GM19463 (cell line): Measurements from ENCODE around the gene CYP11A1.
"Not testable (repeated sequence)": the region's sequence is repeated elsewhere in the genome, so short reads cannot be mapped to it uniquely, and the experiment has no call there.

Experiments used
- ATAC-seq: cut with Tn5 transposase; IDR thresholded peaks from one replicate; pipeline ENCODE4 v1.9.1; 2021; ENCODE audit warnings: mild to moderate bottlenecking, moderate library complexity; ENCODE audit not compliant: unreplicated experiment

CYP11A1 gene

DNA sequence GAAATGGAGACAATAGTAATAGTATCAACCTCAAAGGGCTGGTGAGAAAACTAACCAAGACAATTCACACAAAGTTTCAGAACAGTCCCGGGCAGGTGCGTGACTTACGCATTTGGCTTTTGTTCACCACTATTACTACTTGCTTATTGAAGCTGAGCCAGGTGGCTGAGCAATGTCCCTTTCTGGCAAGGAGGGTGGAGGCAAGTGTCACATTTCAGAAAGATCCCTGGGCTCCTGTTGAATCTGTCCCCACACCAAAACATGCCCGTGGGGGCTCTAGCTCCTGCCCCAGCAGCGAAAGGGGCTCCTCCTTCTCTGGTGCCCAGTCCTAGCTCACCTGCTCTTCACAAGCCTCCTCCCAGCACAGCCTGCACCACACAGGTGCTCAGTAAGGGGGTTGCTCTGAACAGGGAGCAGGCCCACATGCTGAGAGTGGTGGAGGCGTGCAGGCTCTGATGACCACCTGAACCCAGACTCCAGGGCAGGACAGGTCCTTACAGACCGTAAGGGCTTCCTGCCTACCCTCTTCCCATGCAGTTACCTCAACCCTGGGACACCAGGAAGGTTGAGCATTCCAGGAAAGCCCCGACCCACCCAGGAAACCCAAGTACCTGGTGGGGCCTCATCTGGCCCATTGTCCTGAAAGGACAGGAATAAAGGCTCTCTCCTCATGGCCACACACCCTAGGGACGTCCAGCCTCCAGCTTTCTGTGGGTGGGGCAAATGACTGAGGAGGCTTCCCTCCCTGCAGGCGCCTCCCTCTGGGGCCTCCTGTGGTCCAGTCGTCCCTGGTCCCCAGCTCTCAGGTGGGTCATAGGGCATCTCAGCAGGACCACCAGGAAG, 33.7 kb upstream of the CYP11A1 start:
- ATAC-seq: no peak

DNA sequence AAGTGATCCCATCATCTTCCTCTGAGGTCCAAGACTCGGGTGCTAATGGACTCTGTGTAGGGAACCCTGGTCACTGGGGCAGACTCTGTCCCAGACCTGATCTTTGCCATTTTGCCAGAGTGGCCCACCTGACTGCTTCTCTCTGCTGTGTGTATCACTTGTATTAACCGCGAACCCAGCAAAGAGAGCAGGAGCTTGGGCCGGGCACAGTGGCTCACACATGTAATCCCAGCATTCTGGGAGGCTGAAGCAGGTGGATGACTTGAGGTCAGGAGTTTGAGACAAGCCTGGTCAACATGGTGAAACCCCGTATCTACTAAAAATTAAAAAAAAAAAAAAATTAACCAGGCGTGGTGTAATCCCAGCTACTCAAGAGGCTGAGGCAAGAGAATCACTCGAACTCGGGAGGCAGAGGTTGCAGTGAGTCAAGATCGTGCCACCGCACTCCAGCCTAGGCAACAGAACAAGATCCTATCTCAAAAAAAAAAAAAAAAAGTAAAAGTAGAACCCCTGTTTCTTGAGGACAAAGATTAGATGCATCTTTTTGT, 32.9 kb upstream of the CYP11A1 start:
- ATAC-seq: no peak

DNA sequence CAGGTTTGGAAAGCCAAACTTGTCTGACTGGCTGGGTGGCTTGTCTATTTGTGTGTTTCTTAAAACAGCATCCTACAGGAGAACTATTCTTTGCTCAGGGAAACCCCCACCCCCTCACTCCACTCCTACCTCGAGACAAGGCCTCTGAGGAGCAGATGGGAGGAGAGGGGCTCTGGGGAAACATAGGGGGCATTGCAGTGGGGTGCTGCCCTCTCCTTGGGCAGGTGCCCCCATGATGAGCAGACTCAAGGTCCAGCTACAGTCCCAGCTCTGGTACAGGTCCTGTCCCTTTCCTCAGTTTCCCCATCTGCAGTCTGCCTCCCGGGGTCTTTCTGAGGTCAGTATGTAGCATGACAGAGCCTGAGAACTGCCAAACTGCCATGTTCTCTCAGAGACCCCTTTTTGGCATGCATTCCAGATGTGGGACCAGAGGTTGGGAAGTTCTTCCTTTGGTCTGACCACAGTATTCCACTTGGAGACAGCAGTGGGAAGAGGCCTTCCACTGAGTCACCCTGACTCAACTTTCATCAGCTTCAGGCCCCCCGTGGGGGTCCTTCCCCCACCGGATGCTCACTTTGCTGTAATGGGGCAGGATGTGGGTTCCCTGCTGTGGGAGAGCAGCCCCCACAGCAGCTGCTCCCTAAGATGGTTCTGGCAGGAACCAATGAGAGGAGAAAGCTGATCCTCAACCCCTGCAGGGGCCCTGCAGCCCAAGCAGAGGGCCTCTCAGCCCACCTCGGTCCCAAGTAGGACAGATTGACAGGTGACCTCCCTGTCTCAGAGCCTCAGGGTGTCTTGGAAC, 32.3 kb upstream of the CYP11A1 start:
- no peak for ATAC-seq

DNA sequence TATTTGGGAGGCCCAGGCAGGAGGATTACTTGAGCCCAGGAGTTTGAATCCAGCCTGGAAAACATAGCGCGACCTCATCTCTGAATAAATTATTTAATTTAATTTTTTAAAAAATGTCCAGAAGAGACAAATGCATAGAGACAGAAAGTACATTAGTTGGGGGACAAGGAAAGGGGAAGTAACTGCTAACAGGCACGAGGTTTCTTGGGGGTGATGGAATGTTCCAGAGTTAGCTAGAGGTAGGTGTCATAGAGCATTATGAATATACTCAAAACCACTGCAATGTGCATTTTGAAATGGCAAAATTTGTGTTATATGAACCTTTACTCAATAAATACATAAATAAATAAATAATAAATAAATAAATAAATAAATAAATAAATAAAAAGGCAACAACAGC, 31.7 kb upstream of the CYP11A1 start:
- ATAC-seq: no peak

DNA sequence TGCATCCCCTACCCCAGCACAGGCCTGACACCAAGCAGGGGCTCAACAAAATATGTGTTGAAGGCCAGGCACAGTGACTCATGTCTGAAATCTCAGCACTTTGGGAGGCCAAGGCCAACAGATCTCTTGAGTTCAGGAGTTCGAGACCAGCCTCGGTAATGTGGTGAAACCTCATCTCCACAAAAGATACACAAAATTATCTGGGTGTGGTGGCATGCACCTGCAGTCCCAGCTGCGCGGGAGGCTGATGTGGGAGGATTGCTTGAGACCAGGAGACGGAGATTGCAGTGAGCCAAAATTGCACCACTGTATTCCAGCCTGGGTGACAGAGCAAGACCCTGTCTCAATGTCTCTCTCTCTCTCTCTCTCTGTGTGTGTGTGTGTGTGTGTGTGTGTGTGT, 30.7 kb upstream of the CYP11A1 start:
- no peak for ATAC-seq

DNA sequence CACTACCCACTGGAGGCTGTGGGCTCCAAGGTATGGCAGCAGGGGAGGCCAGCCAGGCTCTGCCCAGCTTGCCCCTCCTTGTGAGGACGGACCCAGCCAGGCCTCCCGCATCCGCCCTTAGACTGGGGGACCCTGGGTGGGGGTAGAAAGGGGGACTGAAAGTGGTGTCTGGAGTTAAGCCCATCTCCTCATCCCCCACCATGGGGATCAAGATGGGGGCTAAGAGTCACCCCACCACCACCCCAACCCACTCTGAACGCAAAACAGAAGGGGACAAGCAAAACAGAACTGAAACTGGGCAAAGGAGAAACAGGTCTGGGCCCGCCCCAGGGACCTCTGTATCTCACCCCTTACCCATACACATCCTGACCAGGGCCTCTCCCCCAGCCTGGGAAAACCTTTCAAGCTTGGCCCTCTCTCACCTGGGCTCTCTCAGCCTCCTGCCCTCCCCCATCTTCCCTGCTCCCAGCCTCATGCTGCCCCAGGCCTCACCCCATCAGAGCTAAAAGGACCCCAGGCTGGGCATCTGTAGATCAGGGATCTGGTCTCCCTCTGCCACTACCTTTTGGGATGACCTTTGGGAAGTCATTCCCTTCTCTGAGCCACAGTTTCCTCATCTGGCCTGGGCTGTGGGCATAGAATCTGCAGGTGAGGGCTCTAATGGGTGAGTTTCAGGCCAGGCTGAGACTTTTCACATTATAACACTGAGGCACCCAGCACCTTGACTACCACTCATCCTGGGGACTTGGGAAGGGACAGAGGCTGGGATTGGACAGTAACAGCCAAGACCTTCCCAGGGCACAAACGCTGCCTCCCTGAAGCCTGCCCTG, 30.0 kb upstream of the CYP11A1 start:
- ATAC-seq: no peak

DNA sequence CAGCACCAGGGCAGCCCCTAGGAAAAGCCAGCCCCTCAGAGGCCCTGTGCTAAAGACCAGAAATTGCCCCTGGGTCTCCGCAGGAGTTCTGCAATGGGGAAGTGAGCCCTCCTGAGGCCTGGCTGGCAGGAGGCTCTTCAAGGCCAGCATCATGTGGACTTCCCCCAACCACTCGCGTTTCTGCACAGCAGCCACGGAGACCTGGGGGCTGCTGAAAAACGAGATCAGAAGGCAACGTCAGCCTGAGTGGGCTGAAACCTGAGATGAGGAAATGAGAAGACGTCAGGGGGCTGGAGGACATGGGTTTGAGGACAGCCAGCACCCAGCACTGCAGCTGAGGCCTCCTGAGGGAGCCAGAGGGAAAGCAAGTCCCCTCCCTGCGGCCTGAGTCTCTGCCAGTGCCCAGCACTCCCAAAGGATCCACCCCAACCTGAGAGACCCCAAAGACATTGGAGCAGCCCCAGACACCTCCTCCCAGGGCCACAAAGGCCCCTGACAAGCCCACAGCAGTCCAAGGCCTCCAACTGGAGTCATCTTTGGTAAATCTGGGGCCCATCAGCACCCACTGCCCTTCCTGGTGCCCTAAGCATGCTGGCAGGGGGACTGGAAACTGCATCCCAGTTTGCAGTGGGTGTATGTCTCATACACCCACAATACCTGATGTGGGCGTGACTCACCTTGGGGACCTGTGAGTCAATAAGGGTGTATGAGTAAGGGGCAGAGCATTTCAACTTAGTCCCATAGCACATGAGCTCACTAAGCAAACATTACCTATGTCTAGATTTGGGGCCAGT, 29.2 kb upstream of the CYP11A1 start:
- peak; percentile 30 for ATAC-seq

DNA sequence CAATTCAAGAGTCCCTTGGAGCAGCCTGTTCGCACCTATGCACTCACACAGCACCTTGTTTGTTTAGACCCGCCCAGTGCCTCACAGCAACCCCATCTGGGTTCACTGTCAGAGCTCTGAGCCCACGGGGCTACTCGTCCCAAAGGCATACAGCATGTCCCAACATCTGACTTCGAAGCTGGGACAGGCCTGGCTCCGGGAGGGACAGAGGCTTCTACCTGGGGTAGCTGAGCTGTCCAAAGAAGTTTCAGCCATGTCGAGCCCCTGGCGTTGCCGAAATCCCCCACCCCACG, 28.6 kb upstream of the CYP11A1 start:
- no peak for ATAC-seq

DNA sequence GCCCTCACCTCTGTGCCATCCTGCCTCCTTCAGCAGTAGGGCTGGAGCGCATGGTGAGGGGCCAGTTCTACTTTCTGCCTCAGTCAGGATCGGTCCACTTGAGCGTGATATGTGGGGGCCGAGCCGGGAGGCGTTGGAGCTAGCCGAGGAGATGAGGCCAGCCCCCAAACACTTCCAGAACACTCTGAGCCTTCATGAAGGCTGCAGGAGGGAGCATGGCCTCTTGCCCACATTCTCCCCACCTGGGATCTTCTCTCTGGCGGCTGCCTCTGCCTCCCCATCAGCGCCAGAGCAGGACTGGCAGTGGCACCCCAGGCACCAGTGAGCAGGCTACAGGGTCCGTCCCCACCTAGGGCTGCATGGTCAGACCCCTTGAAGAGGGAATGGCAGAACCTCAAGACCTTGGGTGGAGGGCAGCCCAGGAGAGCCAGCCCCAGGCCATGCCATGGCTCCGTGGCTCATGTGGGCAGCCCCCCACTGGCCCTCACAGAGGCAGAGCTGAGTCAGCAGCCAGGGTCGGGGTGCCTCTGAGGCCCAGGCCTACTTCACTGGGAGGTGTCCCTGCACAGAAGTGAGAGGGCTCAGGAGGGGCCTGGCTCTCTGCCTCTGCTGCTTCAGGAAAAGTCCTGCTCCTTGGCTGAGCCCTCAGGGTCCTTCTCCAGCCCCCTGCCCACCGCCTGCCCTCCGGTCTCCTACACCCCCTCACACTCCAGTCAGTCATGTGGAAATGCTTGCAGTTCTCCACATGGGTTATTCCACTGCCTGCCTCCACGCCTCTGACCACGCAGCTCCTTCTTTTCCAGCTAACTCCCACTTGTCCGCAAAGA, 28.1 kb upstream of the CYP11A1 start:
- no peak for ATAC-seq

DNA sequence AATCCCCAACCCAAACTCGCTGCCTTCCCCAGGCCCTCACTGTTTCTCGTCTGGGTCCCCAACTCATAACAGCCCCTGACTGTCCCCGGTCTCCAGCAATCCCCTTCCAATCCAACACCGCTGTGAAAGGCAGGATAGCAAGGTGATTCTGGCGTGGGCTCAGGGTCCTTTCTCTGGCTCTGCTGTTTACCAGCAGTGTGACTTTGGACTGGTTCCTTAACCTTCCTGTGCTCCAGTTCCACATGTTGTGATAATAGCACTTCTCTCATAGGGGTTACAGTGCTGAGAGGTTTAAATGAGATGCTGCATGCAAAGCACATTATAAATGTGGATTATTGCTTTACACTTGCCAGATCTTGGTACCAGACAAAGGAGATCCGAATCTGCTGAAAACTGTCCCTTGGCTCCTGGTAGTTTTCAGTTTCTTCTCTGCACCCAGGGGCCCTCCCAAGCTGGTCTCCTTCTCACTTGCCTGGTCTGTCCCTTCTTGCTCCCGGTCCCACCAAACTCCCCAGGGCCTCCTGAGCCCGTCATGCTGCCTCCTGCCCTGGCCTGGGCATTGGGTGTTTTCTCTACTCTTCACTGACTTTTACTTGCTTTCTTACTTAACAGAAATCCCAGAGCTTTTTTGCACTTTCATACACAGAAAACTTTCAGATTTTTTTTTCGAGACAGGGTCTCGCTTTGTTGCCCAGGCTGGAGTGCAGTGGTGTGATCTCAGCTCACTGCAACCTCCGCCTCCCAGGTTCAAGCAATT, 26.8 kb upstream of the CYP11A1 start:
- no peak for ATAC-seq

DNA sequence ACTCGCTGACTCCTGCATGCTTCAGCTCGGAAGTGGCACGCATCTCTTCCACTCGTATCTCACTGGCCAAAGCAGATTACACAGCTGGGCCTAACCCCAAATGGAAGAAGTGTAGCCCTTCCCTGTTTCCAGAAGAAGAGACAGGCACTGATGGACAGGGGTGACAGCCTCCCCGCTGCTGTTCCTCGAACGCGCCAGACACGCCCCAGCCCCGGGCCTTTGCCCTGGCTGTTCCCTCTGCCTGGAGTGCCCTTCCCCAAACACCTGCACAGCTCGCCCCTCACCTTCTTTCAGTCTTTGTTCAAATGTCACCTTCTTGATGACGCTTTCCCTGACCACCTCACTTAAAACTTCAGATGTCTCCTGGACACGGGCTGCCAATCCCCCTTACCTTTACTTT, 26.0 kb upstream of the CYP11A1 start:
- no peak for ATAC-seq

DNA sequence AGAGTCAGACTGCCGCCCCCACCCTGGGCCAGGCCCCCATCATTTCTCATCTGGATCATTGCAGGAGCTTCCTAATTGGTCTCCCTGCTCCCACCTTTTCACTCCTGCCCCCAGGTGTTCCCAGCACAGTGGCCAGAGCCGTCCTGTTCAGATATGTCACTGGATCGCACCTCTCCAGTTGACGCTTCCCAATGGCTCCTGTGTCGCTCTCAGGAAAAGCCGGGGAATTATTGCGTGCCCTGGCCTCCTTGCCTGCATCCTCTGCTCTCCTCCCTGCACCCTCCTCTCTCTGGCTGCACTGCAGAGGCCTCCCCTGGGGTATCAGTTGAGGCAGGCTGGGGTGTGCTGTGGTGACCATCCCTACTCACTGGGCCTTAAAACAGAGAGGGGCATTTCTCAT, 25.5 kb upstream of the CYP11A1 start:
- ATAC-seq: no peak

DNA sequence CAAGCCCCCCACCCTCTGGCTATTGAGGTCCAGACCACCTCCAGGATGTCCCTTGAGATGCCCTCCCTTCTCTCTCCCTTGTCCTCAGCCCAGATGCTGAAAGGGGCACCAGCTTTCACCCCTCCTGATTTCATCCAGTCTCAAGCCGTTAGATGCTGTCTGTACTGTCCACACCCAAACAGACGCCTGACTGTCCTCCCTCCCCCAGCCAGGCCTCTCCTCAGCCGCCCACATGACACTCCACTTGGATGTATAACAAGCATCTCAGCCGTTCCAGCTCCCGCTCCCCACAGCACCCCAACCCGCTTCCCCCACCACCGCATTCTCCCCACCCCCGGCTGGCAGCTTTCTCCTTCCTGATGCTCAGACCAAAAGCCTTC, 25.0 kb upstream of the CYP11A1 start:
- no peak for ATAC-seq

DNA sequence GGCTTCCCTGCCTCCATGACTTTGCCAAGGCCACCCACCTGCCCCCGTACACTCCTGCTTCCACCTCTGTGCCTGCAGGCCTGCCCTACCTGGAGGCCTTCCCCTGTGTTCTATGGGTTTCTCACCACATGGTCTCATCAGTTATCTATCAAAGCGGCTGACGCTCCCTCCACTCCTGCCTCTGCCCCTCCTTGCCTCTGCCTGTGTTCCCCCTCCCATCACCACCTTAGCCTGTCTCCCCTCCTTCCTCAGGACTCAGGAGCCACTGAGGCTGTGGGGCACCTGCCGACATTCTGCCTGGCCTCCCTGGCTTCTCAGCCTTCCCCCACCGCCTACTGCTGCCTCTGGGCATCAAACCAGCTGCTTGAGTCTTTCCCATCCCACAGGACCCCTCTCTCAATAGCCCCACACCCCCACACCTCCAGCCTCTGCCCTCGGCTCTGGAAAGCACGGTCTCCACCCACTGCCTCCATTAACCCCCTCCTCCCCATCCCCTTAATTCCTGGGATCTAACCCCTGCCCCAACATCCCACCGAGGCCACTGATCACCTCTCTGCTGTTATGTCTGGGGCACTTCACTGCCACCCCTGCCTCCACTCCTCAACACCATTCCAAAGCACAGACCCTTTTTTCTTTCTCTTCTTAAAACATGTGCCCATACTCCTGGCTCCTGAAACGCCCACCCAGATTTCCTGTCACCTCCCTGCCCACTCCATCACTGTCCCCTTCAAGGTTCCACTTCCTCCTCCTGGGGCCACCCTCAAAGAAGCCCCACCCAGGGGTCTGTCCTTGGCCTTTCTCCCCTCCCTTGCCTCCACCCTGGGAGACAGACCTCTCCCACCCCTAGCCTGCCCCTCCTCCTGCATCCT, 24.4 kb upstream of the CYP11A1 start:
- no peak for ATAC-seq

DNA sequence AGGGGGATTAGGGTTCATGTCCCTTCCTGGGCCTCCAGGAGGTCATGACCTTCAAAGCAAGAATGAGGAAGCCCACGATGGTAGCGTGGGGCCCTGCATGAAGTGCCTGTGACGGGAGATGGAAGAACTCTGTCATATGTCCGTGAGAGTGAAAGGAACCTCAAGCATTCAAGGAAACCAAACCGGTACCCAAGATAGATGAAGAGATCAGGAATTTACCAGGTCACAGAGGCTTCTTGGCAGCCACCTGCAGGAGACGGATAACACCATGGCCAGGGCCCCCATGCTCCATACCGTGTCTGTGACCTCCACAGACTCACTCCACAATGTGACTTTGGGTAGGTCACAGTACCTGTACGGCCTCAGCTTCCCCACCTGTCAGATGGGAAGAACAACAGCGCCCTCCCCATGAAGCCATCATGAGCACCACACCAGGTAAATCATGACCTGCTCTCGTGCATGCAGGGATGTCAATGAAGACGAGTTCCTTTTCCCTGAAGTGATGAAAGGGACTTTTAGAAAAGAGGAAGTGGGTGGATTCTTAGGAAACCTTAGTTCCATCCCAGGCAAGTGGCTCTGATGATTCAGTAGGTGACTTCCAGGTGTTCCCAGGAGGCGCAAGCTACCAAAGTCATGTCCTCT, 23.3 kb upstream of the CYP11A1 start:
- ATAC-seq: no peak

DNA sequence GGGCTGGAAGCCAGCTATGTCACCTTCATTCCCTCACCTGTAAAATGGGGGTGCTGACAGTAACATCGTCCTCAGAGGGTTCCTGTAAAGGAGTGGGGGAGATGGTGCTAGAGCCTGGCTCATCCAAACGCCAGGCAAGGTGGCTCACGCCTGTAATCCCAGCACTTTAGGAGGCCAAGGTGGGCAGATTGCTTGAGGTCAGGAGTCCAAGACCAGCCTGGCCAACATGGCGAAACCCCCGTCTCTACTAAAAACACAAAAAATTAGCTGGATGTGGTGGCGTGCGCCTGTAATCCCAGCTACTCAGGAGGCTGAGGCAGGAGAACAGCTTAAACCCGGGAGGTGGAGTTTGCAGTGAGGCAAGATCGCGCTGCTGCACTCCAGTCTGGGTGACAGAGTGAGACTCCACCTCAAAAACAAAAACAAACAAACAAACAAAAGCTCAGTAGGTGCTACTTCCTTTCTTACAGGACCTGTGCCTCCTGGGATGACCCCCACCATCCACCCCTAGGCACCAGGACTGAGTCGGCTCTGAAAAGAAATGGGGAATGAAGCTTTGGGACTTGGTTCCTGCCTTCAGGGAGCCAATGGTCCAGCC, 22.7 kb upstream of the CYP11A1 start:
- not testable (repeated sequence) for ATAC-seq
